ENCODE measurements around the gene ZNF236.
A peak's percentile ranks its signal among the peaks of the same experiment; 100 is the strongest.

Gene ZNF236

GRCh38 chr18:76859474-76860339 lies 37.4 kb downstream of the ZNF236 start:
- H3K4me3 ChIP-seq (ENCODE audit: low read depth, low read length) = no peak overlapping the region
- no peak overlapping the region for H4K8ac ChIP-seq (ENCODE audit: low read depth, low read length)
- no peak overlapping the region for H2BK12ac ChIP-seq (ENCODE audit: low read length)
- H3K79me2 ChIP-seq (ENCODE audit: control insufficient read depth, insufficient read depth, low read length, poor library complexity) = no peaks in the 10 kb centered on the region
- no peak overlapping the region for H2AFZ ChIP-seq (ENCODE audit: insufficient read depth, low read length, poor library complexity)
- WGBS (ENCODE audit: extremely low coverage, insufficient coverage, insufficient read length) = no CpG with 5 or more reads among the region's 14 CpGs
- no peak overlapping the region for H4K12ac ChIP-seq (ENCODE audit: low read depth, low read length)
- no peak for DNase-seq
- H2AK5ac ChIP-seq (ENCODE audit: low read length) = no peak overlapping the region
- H3K36me3 ChIP-seq (ENCODE audit: control insufficient read depth in 1 of 2, insufficient read depth in 2 of 2, low read length in 2 of 2) = peaks cover 13 to 16% of the 10 kb centered on the region in 2 experiments
- no peak overlapping the region for H3K4me2 ChIP-seq (ENCODE audit: low read length)
- no peak overlapping the region for H3K27ac ChIP-seq (ENCODE audit: low read depth, low read length)
- no peak overlapping the region for H2BK120ac ChIP-seq (ENCODE audit: insufficient read depth, low read length, poor library complexity)
- H3K9ac ChIP-seq (ENCODE audit: low read length) = no peak overlapping the region
- no peak overlapping the region for H2BK5ac ChIP-seq (ENCODE audit: low read depth, low read length, poor library complexity)
- H3K4me1 ChIP-seq (ENCODE audit: control insufficient read depth in 1 of 2, insufficient read depth in 2 of 2, low read length in 2 of 2) = no peaks in the 10 kb centered on the region
- H3K79me1 ChIP-seq (ENCODE audit: low read length) = no peaks in the 10 kb centered on the region
- H3K14ac ChIP-seq (ENCODE audit: low read length) = no peak overlapping the region
- H3K27me3 ChIP-seq (ENCODE audit: insufficient read depth, low read length) = no peaks in the 10 kb centered on the region
- H3K18ac ChIP-seq (ENCODE audit: low read length) = no peak overlapping the region
- no peak overlapping the region for H3K4ac ChIP-seq (ENCODE audit: low read depth, low read length)
- H3K23ac ChIP-seq (ENCODE audit: low read length) = peak overlapping the region; percentile 9
- no peak overlapping the region for H4K91ac ChIP-seq (ENCODE audit: low read depth, low read length)
- peaks cover 2% of the 10 kb centered on the region for H3K9me3 ChIP-seq (ENCODE audit: insufficient read depth, low read depth, low read length)

GRCh38 chr18:76860411-76860810 lies 38.1 kb downstream of the ZNF236 start:
- no peak overlapping the region for H2BK12ac ChIP-seq (ENCODE audit: low read length)
- no CpG with 5 or more reads among the region's 6 CpGs for WGBS (ENCODE audit: extremely low coverage, insufficient coverage, insufficient read length)

GRCh38 chr18:76866666-76867065 lies 44.3 kb downstream of the ZNF236 start:
- H3K27ac ChIP-seq (ENCODE audit: low read depth, low read length) = no peak overlapping the region
- no peak overlapping the region for H3K4me2 ChIP-seq (ENCODE audit: low read length)
- H3K9me3 ChIP-seq (ENCODE audit: insufficient read depth, low read depth, low read length) = peaks cover 2% of the 10 kb centered on the region
- no peak overlapping the region for H3K23ac ChIP-seq (ENCODE audit: low read length)
- no peak overlapping the region for H3K14ac ChIP-seq (ENCODE audit: low read length)
- H3K4me1 ChIP-seq (ENCODE audit: control insufficient read depth in 1 of 2, insufficient read depth in 2 of 2, low read length in 2 of 2) = no peaks in the 10 kb centered on the region
- no peak overlapping the region for H2AFZ ChIP-seq (ENCODE audit: insufficient read depth, low read length, poor library complexity)
- no peaks in the 10 kb centered on the region for H3K79me1 ChIP-seq (ENCODE audit: low read length)
- H3K36me3 ChIP-seq (ENCODE audit: control insufficient read depth in 1 of 2, insufficient read depth in 2 of 2, low read length in 2 of 2) = peaks cover 11 to 23% of the 10 kb centered on the region in 2 experiments
- no peak overlapping the region for H2BK12ac ChIP-seq (ENCODE audit: low read length)
- no peak overlapping the region for H4K12ac ChIP-seq (ENCODE audit: low read depth, low read length)
- no peak overlapping the region for H3K9ac ChIP-seq (ENCODE audit: low read length)
- no peak for DNase-seq
- H2BK5ac ChIP-seq (ENCODE audit: low read depth, low read length, poor library complexity) = no peak overlapping the region
- H3K4ac ChIP-seq (ENCODE audit: low read depth, low read length) = no peak overlapping the region
- no peak overlapping the region for H4K91ac ChIP-seq (ENCODE audit: low read depth, low read length)
- H4K8ac ChIP-seq (ENCODE audit: low read depth, low read length) = no peak overlapping the region
- no CpG with 5 or more reads among the region's 9 CpGs for WGBS (ENCODE audit: extremely low coverage, insufficient coverage, insufficient read length)
- H3K27me3 ChIP-seq (ENCODE audit: insufficient read depth, low read length) = no peaks in the 10 kb centered on the region
- H2AK5ac ChIP-seq (ENCODE audit: low read length) = no peak overlapping the region
- H3K4me3 ChIP-seq (ENCODE audit: low read depth, low read length) = no peak overlapping the region
- no peak overlapping the region for H2BK120ac ChIP-seq (ENCODE audit: insufficient read depth, low read length, poor library complexity)
- H3K79me2 ChIP-seq (ENCODE audit: control insufficient read depth, insufficient read depth, low read length, poor library complexity) = no peaks in the 10 kb centered on the region
- H3K18ac ChIP-seq (ENCODE audit: low read length) = no peak overlapping the region

More at GRCh38 chr18:76860411-76860810, 38.1 kb downstream of the ZNF236 start:
- Histone ChIP-seq H3K9me3 (ENCODE audit: insufficient read depth, low read depth, low read length) (peaks cover 2% of the 10 kb centered on the region), H3K4ac (ENCODE audit: low read depth, low read length) (no peak overlapping the region), H2BK120ac (ENCODE audit: insufficient read depth, low read length, poor library complexity) (no peak overlapping the region), H3K79me1 (ENCODE audit: low read length) (no peaks in the 10 kb centered on the region), H3K18ac (ENCODE audit: low read length) (no peak overlapping the region), H2AK5ac (ENCODE audit: low read length) (no peak overlapping the region), H3K79me2 (ENCODE audit: control insufficient read depth, insufficient read depth, low read length, poor library complexity) (no peaks in the 10 kb centered on the region), H3K36me3 (ENCODE audit: control insufficient read depth in 1 of 2, insufficient read depth in 2 of 2, low read length in 2 of 2) (peaks cover 13 to 17% of the 10 kb centered on the region in 2 experiments), H3K14ac (ENCODE audit: low read length) (no peak overlapping the region), H2BK5ac (ENCODE audit: low read depth, low read length, poor library complexity) (no peak overlapping the region), H3K4me1 (ENCODE audit: control insufficient read depth in 1 of 2, insufficient read depth in 2 of 2, low read length in 2 of 2) (no peaks in the 10 kb centered on the region), H3K27ac (ENCODE audit: low read depth, low read length) (no peak overlapping the region), H3K23ac (ENCODE audit: low read length) (no peak overlapping the region), H4K91ac (ENCODE audit: low read depth, low read length) (no peak overlapping the region), H3K4me2 (ENCODE audit: low read length) (no peak overlapping the region), H2AFZ (ENCODE audit: insufficient read depth, low read length, poor library complexity) (no peak overlapping the region), H4K12ac (ENCODE audit: low read depth, low read length) (no peak overlapping the region), H4K8ac (ENCODE audit: low read depth, low read length) (no peak overlapping the region), H3K9ac (ENCODE audit: low read length) (no peak overlapping the region), H3K27me3 (ENCODE audit: insufficient read depth, low read length) (no peaks in the 10 kb centered on the region), H3K4me3 (ENCODE audit: low read depth, low read length) (no peak overlapping the region)
- no peak for DNase-seq

- Histone ChIP-seq H4K8ac (ENCODE audit: low read depth, low read length) (no peak overlapping the region), H3K36me3 (ENCODE audit: control insufficient read depth in 1 of 2, insufficient read depth in 2 of 2, low read length in 2 of 2) (peaks cover 7 to 18% of the 10 kb centered on the region in 2 experiments), H2BK12ac (ENCODE audit: low read length) (no peak overlapping the region), H3K27ac (ENCODE audit: low read depth, low read length) (no peak overlapping the region), H2AFZ (ENCODE audit: insufficient read depth, low read length, poor library complexity) (no peak overlapping the region), H4K12ac (ENCODE audit: low read depth, low read length) (no peak overlapping the region), H3K18ac (ENCODE audit: low read length) (no peak overlapping the region), H3K79me2 (ENCODE audit: control insufficient read depth, insufficient read depth, low read length, poor library complexity) (no peaks in the 10 kb centered on the region), H3K4me3 (ENCODE audit: low read depth, low read length) (no peak overlapping the region), H2AK5ac (ENCODE audit: low read length) (no peak overlapping the region), H2BK5ac (ENCODE audit: low read depth, low read length, poor library complexity) (no peak overlapping the region), H3K79me1 (ENCODE audit: low read length) (no peaks in the 10 kb centered on the region), H2BK120ac (ENCODE audit: insufficient read depth, low read length, poor library complexity) (no peak overlapping the region), H3K23ac (ENCODE audit: low read length) (no peak overlapping the region), H3K4ac (ENCODE audit: low read depth, low read length) (no peak overlapping the region), H3K9me3 (ENCODE audit: insufficient read depth, low read depth, low read length) (no peaks in the 10 kb centered on the region), H4K91ac (ENCODE audit: low read depth, low read length) (no peak overlapping the region), H3K9ac (ENCODE audit: low read length) (no peak overlapping the region), H3K4me2 (ENCODE audit: low read length) (no peak overlapping the region), H3K27me3 (ENCODE audit: insufficient read depth, low read length) (no peaks in the 10 kb centered on the region), H3K4me1 (ENCODE audit: control insufficient read depth in 1 of 2, insufficient read depth in 2 of 2, low read length in 2 of 2) (no peaks in the 10 kb centered on the region), H3K14ac (ENCODE audit: low read length) (no peak overlapping the region)
- no CpG with 5 or more reads among the region's 6 CpGs for WGBS (ENCODE audit: extremely low coverage, insufficient coverage, insufficient read length)
- DNase-seq = no peak
Measured at GRCh38 chr18:76873311-76873710, 51.0 kb downstream of the ZNF236 start.
